Activated CD8-positive, alpha-beta memory T cell treated with anti-CD3 and anti-CD28 coated beads for 4 hours (primary cell): ENCODE measurements around the gene TANC1.
"Not testable (repeated sequence)": the region's sequence is repeated elsewhere in the genome, so short reads cannot be mapped to it uniquely, and the experiment has no call there.

Source experiments
- DNase-seq, 2 donors: peaks; one replicate each; pipeline ENCODE4 v3.0.0-alpha.2; 2020; ENCODE audit warnings: low read depth in 2 of 2

The TANC1 gene

GRCh38 chr2:159029936-159030335 is 61.5 kb downstream of the TANC1 start:
- no peak for DNase-seq

- no peak for DNase-seq
These were observed 62.4 kb downstream of the TANC1 start for GRCh38 chr2:159030674-159031380.

GRCh38 chr2:159032146-159032545 is 63.7 kb downstream of the TANC1 start:
- no peak for DNase-seq

- DNase-seq: no peak
These were observed 64.1 kb downstream of the TANC1 start for GRCh38 chr2:159032580-159032979.

- no peak for DNase-seq
These were observed 66.3 kb downstream of the TANC1 start for GRCh38 chr2:159034713-159035112.

GRCh38 chr2:159035790-159036411 is 67.5 kb downstream of the TANC1 start:
- no peak for DNase-seq

- DNase-seq: not testable (repeated sequence)
These were observed 68.0 kb downstream of the TANC1 start for GRCh38 chr2:159036461-159036860.

GRCh38 chr2:159041328-159041727 is 72.9 kb downstream of the TANC1 start:
- DNase-seq: not testable (repeated sequence)

GRCh38 chr2:159042115-159042850 is 73.8 kb downstream of the TANC1 start:
- DNase-seq: no peak

GRCh38 chr2:159043710-159044109 is 75.3 kb downstream of the TANC1 start:
- no peak for DNase-seq

- DNase-seq: no peak
These were observed 76.4 kb downstream of the TANC1 start for GRCh38 chr2:159044804-159045286.

GRCh38 chr2:159045545-159046454 is 77.4 kb downstream of the TANC1 start:
- no peak for DNase-seq

- DNase-seq: no peak
These were observed 78.5 kb downstream of the TANC1 start for GRCh38 chr2:159046966-159047365.

- DNase-seq: no peak
These were observed 82.0 kb downstream of the TANC1 start for GRCh38 chr2:159050426-159050825.

- DNase-seq: no peak
These were observed 82.7 kb downstream of the TANC1 start for GRCh38 chr2:159051133-159051532.

GRCh38 chr2:159051661-159052060 is 83.2 kb downstream of the TANC1 start:
- no peak for DNase-seq

GRCh38 chr2:159052157-159052601 is 83.7 kb downstream of the TANC1 start:
- no peak for DNase-seq

GRCh38 chr2:159053161-159054031 is 85.0 kb downstream of the TANC1 start:
- DNase-seq: no peak

- no peak for DNase-seq
These were observed 85.5 kb downstream of the TANC1 start for GRCh38 chr2:159054032-159054334.

- no peak for DNase-seq
These were observed 86.5 kb downstream of the TANC1 start for GRCh38 chr2:159054985-159055384.

GRCh38 chr2:159060518-159060917 is 92.1 kb downstream of the TANC1 start:
- no peak for DNase-seq
